ENCODE results near the gene PPP5C.

DNA sequence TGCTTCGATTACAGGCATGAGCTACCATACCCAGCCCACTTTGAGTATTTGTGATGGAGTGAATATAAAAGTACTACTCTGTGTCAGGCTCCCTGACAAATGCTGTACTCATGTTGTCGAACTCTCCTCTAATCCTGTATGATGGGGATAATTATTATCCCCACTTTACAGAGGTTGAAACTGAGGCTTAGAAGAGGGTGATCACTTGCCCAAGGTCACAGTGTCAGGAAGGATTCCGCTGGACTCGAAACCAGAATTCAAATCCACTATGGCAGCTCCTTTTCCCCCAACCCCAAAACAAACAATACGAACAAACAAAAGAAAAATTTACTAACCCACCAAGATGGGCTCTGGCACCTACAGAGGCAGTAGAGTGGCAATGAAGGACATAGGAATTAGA, 1.7 kb upstream of the PPP5C start:
- TF ChIP-seq, protein P1, sequence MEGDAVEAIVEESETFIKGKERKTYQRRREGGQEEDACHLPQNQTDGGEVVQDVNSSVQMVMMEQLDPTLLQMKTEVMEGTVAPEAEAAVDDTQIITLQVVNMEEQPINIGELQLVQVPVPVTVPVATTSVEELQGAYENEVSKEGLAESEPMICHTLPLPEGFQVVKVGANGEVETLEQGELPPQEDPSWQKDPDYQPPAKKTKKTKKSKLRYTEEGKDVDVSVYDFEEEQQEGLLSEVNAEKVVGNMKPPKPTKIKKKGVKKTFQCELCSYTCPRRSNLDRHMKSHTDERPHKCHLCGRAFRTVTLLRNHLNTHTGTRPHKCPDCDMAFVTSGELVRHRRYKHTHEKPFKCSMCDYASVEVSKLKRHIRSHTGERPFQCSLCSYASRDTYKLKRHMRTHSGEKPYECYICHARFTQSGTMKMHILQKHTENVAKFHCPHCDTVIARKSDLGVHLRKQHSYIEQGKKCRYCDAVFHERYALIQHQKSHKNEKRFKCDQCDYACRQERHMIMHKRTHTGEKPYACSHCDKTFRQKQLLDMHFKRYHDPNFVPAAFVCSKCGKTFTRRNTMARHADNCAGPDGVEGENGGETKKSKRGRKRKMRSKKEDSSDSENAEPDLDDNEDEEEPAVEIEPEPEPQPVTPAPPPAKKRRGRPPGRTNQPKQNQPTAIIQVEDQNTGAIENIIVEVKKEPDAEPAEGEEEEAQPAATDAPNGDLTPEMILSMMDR (IDR thresholded peaks at IDR 0.05): no peak
- no peak for TF ChIP-seq POLR2AphosphoS5 (IDR thresholded peaks at IDR 0.05)
